Inferior parietal cortex (tissue), 1 donor: ENCODE measurements around the gene PPP1R10.
"Not testable (repeated sequence)": the region's sequence is repeated elsewhere in the genome, so short reads cannot be mapped to it uniquely, and the experiment has no call there.

Source experiments
- DNase-seq: peaks from one replicate; pipeline ENCODE4 v3.0.0-alpha.2; 2016; ENCODE audit errors: extremely low spot score

Gene PPP1R10

GRCh38 chr6:30616811-30617564, at the start of gene PPP1R10:
Gene PPP1R10 (minus strand): TSS chr6:30617243. CDS start chr6:30609944, 7,299 bp downstream.
- DNase-seq: peak; percentile 100

GRCh38 chr6:30666300-30666699, 49.3 kb upstream of the PPP1R10 start:
- not testable (repeated sequence) for DNase-seq

- no peak for DNase-seq
These were observed 48.1 kb upstream of the PPP1R10 start for GRCh38 chr6:30664994-30665767.

- not testable (repeated sequence) for DNase-seq
These were observed 40.9 kb upstream of the PPP1R10 start for GRCh38 chr6:30657922-30658321.

- DNase-seq: no peak
These were observed 40.4 kb upstream of the PPP1R10 start for GRCh38 chr6:30657454-30657853.

- DNase-seq: no peak
These were observed 39.5 kb upstream of the PPP1R10 start for GRCh38 chr6:30656513-30656912.

GRCh38 chr6:30655743-30656094, 38.7 kb upstream of the PPP1R10 start:
- DNase-seq: no peak

GRCh38 chr6:30654798-30655742, 38.0 kb upstream of the PPP1R10 start:
- DNase-seq: no peak

GRCh38 chr6:30651143-30651542, 34.1 kb upstream of the PPP1R10 start:
- no peak for DNase-seq

- peak; percentile 46 for DNase-seq
These were observed 30.4 kb upstream of the PPP1R10 start for GRCh38 chr6:30647242-30648116.

GRCh38 chr6:30646450-30647241, 29.6 kb upstream of the PPP1R10 start, which contains the start of gene C6orf136:
Gene C6orf136 (plus strand): TSS chr6:30647133. CDS start chr6:30647232, 99 bp downstream.
- peak; percentile 93 for DNase-seq

- DNase-seq: no peak
These were observed 28.9 kb upstream of the PPP1R10 start for GRCh38 chr6:30645989-30646388.

GRCh38 chr6:30644769-30645168, 27.7 kb upstream of the PPP1R10 start:
- no peak for DNase-seq

GRCh38 chr6:30643656-30644055, 26.6 kb upstream of the PPP1R10 start:
- no peak for DNase-seq

GRCh38 chr6:30641048-30641447, 24.0 kb upstream of the PPP1R10 start:
- DNase-seq: no peak

GRCh38 chr6:30640481-30640880, 23.4 kb upstream of the PPP1R10 start:
- DNase-seq: no peak

GRCh38 chr6:30635834-30636233, 18.8 kb upstream of the PPP1R10 start:
- no peak for DNase-seq

- peak; percentile 84 for DNase-seq
These were observed 9.7 kb upstream of the PPP1R10 start, which contains the start of gene ATAT1 for GRCh38 chr6:30626484-30627366. Gene ATAT1 (plus strand): TSS chr6:30626874.

GRCh38 chr6:30625511-30625910, 8.5 kb upstream of the PPP1R10 start:
- DNase-seq: no peak
